ENCODE results near the gene COL15A1.

DNA sequence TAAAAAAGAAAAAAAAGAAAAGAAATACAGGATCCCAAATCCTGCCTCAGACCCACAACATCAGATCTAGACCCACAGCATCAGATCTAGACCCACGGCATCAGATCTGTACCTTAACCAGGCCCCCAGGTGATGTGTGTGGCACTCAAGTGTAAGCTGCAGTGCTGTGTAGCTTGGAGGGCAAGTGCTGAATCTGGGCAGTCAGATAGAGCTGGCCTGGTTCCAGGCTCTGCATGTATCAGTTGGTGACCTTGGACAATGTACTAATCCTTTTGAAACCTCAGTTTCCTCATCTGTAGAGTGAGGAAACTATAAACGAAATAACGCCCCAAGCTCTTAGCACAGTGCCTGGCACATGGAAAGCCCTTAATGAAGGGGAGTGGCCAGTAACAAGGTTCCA lies 16.7 kb downstream of the COL15A1 start:
- TF ChIP-seq POLR2AphosphoS5 (IDR thresholded peaks at IDR 0.05; ENCODE audit: low read depth, low read length) (no peak), CTCF (IDR thresholded peaks at IDR 0.05) (no peak), TCF7L2 (IDR thresholded peaks at IDR 0.05; ENCODE audit: low read depth, low read length) (no peak), SIN3A (IDR thresholded peaks at IDR 0.05; ENCODE audit: borderline replicate concordance, insufficient read depth, low read depth, low read length) (no peak)

Measured in Panc1 (cell line).